Aorta (tissue), 5 donors: ENCODE results near the gene P2RY12. TPM values are rescaled to one million over a fixed set of nuclear protein-coding genes. Genes with fewer than 3 reads are reported as not detected.
A peak's percentile ranks its signal among the peaks of the same experiment; 100 is the strongest.
"Not testable (repeated sequence)": the region's sequence is repeated elsewhere in the genome, so short reads cannot be mapped to it uniquely, and the experiment has no call there.

Experiments used
- ATAC-seq: fragments of 200-7000 bp; cut with Tn5 transposase; one replicate; pipeline ENCODE4 v1.9.1; 2022; ENCODE audit warnings: moderate library complexity; ENCODE audit not compliant: low FRiP score
- DNase-seq, 2 donors: peaks; one replicate each; pipeline ENCODE4 v3.0.0-alpha.2; 2020
- H3K27ac ChIP-seq, 2 donors: one replicate each; pipeline ENCODE4 v1.5.1; 2013; ENCODE audit warnings: low read length in 2 of 2, mild to moderate bottlenecking in 2 of 2, moderate library complexity in 2 of 2, control low read depth in 1 of 2, inconsistent platforms in 1 of 2, low read depth in 1 of 2
- H3K27me3 ChIP-seq, 2 donors: one replicate each; pipeline ENCODE4 v1.6.1; 2013; ENCODE audit warnings: control low read depth in 1 of 2, low read length in 1 of 2, mild to moderate bottlenecking in 1 of 2, moderate library complexity in 1 of 2; ENCODE audit not compliant: insufficient read depth in 2 of 2, control insufficient read depth in 1 of 2
- H3K36me3 ChIP-seq, 2 donors: one replicate each; pipeline ENCODE4 v1.6.1; 2013; ENCODE audit warnings: control low read depth in 1 of 2, low read length in 1 of 2, mild to moderate bottlenecking in 1 of 2; ENCODE audit not compliant: insufficient read depth in 2 of 2, control insufficient read depth in 1 of 2
- H3K4me1 ChIP-seq, 2 donors: one replicate each; pipeline ENCODE4 v1.6.1; 2013; ENCODE audit warnings: low read length in 2 of 2, control low read depth in 1 of 2, mild to moderate bottlenecking in 1 of 2, moderate library complexity in 1 of 2; ENCODE audit not compliant: insufficient read depth in 2 of 2, control insufficient read depth in 1 of 2
- H3K4me3 ChIP-seq, 2 donors: one replicate each; pipeline ENCODE4 v1.5.1; 2013; ENCODE audit warnings: low read length in 2 of 2, control low read depth in 1 of 2, mild to moderate bottlenecking in 1 of 2
- H3K9me3 ChIP-seq: one replicate; pipeline ENCODE4 v1.6.1; 2013; ENCODE audit warnings: mild to moderate bottlenecking, low read length; ENCODE audit not compliant: control insufficient read depth
- WGBS, 2 donors: extraction: QIAGEN DNeasy Blood & Tissue Kit; methylation state at CpG; one replicate each; pipeline ENCODE4 v1.1.7; 2013; 5-methylcytosine and 5-hydroxymethylcytosine counted together
- intact Hi-C, 2 donors: fragments of 100-400 bp; cut with DNase I; formaldehyde crosslinking; loops; one replicate each; pipeline versions ENCODE4 v1.14.2 to v1.15.0; 2022
- polyA plus RNA-seq, 2 donors: library from polyadenylated mRNA; stranded (reverse); fragments of 200-250 nt; gene quantifications; one replicate each; pipeline ENCODE4 v1.2.3, GENCODE V29; 2013
- total RNA-seq, 2 donors: library from RNA; stranded (reverse); fragmentation: NEBNext Ultra II Directional; extraction: Animal tissue kit (Norgen Biotek cat#: 25700); gene quantifications; one replicate each; pipeline ENCODE4 v1.2.1, GENCODE V29; 2021
- donor health status: healthy with polysubstance abuse.
- donor health status: Bipolar disorder and iron deficiency.
- donor health status: DM: no; HTN: no; CAD: no.
- donor health status: DM: no; HTN: no; CAD: no.
- donor health status: DM: yes; HTN: yes; CAD: no.

P2RY12 gene
- total and polyA plus RNA-seq, 4 donors = 0.87 to 5.1 (median 2.8) TPM

GRCh38 chr3:151400341-151400740, 15.8 kb upstream of the P2RY12 start:
- DNase-seq (no peak), ATAC-seq (no peak)
- no peaks in the 10 kb centered on the region for H3K36me3 ChIP-seq
- 91 to 94% methylated on average over 4 of the region's 4 CpGs for WGBS, 2 donors
- no peaks in the 10 kb centered on the region for H3K9me3 ChIP-seq
- no peak overlapping the region for H3K27ac ChIP-seq
- intact Hi-C loops = no loop called here
- H3K4me1 ChIP-seq = no peaks in the 10 kb centered on the region
- H3K27me3 ChIP-seq = no peaks in the 10 kb centered on the region
- no peak overlapping the region for H3K4me3 ChIP-seq

GRCh38 chr3:151398895-151399294, 14.3 kb upstream of the P2RY12 start:
- H3K4me3 ChIP-seq = no peak overlapping the region
- H3K27ac ChIP-seq = no peak overlapping the region
- ATAC-seq (no peak), DNase-seq (no peak)
- no peaks in the 10 kb centered on the region for H3K27me3 ChIP-seq
- H3K9me3 ChIP-seq = no peaks in the 10 kb centered on the region
- intact Hi-C loops = no loop called here
- no peaks in the 10 kb centered on the region for H3K4me1 ChIP-seq
- no peaks in the 10 kb centered on the region for H3K36me3 ChIP-seq
- 79 to 89% methylated on average over 5 of the region's 5 CpGs for WGBS, 2 donors

- ATAC-seq = no peak
- Histone ChIP-seq H3K4me3 (no peak overlapping the region), H3K9me3 (no peaks in the 10 kb centered on the region), H3K27me3 (no peaks in the 10 kb centered on the region), H3K36me3 (no peaks in the 10 kb centered on the region), H3K27ac (no peak overlapping the region), H3K4me1 (no peaks in the 10 kb centered on the region)
- no peak for DNase-seq
- intact Hi-C loops = no loop called here
- WGBS, 2 donors = 96% methylated on average over 3 of the region's 3 CpGs
Observed at GRCh38 chr3:151395806-151396205, 11.3 kb upstream of the P2RY12 start.

- Histone ChIP-seq H3K4me3 (no peak overlapping the region), H3K9me3 (no peaks in the 10 kb centered on the region), H3K27ac (no peak overlapping the region), H3K36me3 (no peaks in the 10 kb centered on the region), H3K4me1 (no peaks in the 10 kb centered on the region), H3K27me3 (no peaks in the 10 kb centered on the region)
- ATAC-seq = no peak
- intact Hi-C loops = no loop called here
- no peak for DNase-seq
- 89 to 90% methylated on average over 8 of the region's 8 CpGs for WGBS, 2 donors
Observed at GRCh38 chr3:151394611-151395010, 10.1 kb upstream of the P2RY12 start.

GRCh38 chr3:151393941-151394340, 9.4 kb upstream of the P2RY12 start:
- no peak for DNase-seq
- 52% methylated on average over 4 of the region's 4 CpGs for WGBS, 2 donors
- H3K27me3 ChIP-seq = no peaks in the 10 kb centered on the region

GRCh38 chr3:151393146-151393830, 8.7 kb upstream of the P2RY12 start:
- Histone ChIP-seq H3K4me1 (no peaks in the 10 kb centered on the region), H3K4me3 (no peak overlapping the region), H3K27ac (no peak overlapping the region), H3K36me3 (no peaks in the 10 kb centered on the region), H3K27me3 (no peaks in the 10 kb centered on the region), H3K9me3 (no peaks in the 10 kb centered on the region)
- intact Hi-C loops = no loop called here
- DNase-seq = no peak
- ATAC-seq = no peak
- 51 to 64% methylated on average over 3 of the region's 3 CpGs for WGBS, 2 donors

More at GRCh38 chr3:151393941-151394340, 9.4 kb upstream of the P2RY12 start:
- Histone ChIP-seq H3K27ac (no peak overlapping the region), H3K4me1 (no peaks in the 10 kb centered on the region), H3K36me3 (no peaks in the 10 kb centered on the region), H3K9me3 (no peaks in the 10 kb centered on the region), H3K4me3 (no peak overlapping the region)
- intact Hi-C loops = no loop called here
- ATAC-seq = no peak

GRCh38 chr3:151392191-151392590, 7.6 kb upstream of the P2RY12 start:
- ATAC-seq, H3K27me3 ChIP-seq, DNase-seq, H3K36me3 ChIP-seq, H3K27ac ChIP-seq, H3K4me3 ChIP-seq, H3K9me3 ChIP-seq, H3K4me1 ChIP-seq, intact Hi-C loops: not testable (repeated sequence)
- 92 to 97% methylated on average over 3 of the region's 3 CpGs for WGBS, 2 donors

GRCh38 chr3:151391720-151392119, 7.2 kb upstream of the P2RY12 start:
- no peak for DNase-seq
- ATAC-seq = no peak
- intact Hi-C loops = no loop called here
- no peaks in the 10 kb centered on the region for H3K27me3 ChIP-seq
- 69 to 74% methylated on average over 2 of the region's 2 CpGs for WGBS, 2 donors
- H3K36me3 ChIP-seq = no peaks in the 10 kb centered on the region
- no peak overlapping the region for H3K4me3 ChIP-seq
- no peaks in the 10 kb centered on the region for H3K9me3 ChIP-seq
- H3K4me1 ChIP-seq = no peaks in the 10 kb centered on the region
- H3K27ac ChIP-seq = no peak overlapping the region

GRCh38 chr3:151387842-151388241, 3.3 kb upstream of the P2RY12 start:
- intact Hi-C loops = no loop called here
- H3K9me3 ChIP-seq = no peaks in the 10 kb centered on the region
- no peak overlapping the region for H3K27ac ChIP-seq
- H3K4me3 ChIP-seq = no peak overlapping the region
- 92% methylated on average over 9 of the region's 9 CpGs for WGBS, 2 donors
- no peaks in the 10 kb centered on the region for H3K4me1 ChIP-seq
- no peaks in the 10 kb centered on the region for H3K36me3 ChIP-seq
- ATAC-seq (peak; percentile 46), DNase-seq (peak in 1 of 2 donors; percentile 44)
- no peaks in the 10 kb centered on the region for H3K27me3 ChIP-seq
